ENCODE data around the gene ABL2. TPM values are rescaled to one million over a fixed set of nuclear protein-coding genes. Genes with fewer than 3 reads are reported as not detected.
"Not testable (repeated sequence)": the region's sequence is repeated elsewhere in the genome, so short reads cannot be mapped to it uniquely, and the experiment has no call there.

ABL2 gene
- total and polyA plus RNA-seq, 9 of the 15 experiments (the other 6 are each of a cell fraction or from before 2014, with no cell fraction given), result 1.4 to 15.0 (median 8.6) TPM

DNA sequence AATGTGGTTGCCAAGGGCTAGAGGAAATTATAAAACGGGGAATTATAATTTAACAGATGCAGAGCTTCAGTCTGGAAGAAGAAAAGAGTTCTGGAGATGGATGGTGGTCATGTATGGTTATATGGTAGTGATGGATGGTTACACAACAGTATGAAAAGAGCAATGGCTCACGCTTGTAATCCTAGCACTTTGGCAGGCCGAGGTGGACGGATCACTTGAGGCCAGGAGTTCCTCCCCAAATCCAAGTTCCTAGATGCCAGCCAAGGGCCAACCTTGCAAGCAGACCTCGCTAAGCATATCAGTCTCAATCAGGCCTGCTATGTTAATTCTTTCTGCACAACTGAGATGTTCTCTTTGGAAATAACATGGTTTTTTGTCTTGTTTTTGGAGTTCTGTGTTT lies 33.6 kb downstream of the ABL2 start:
- POLR2A ChIA-PET, result interaction anchor here (1.0 kb wide), 1 partner anchor 34 kb away, joined by 3 read pairs; the partner anchor contains the start of gene ABL2
- BruUV-seq (replicated peaks); H3K4me3 ChIP-seq; H3K36me3 ChIP-seq (ENCODE audit: control insufficient read depth, insufficient read depth, low read length); CTCF ChIA-PET (ENCODE audit: low intra/inter-chr PET ratio); H3K4me1 ChIP-seq (replicated peaks in 1 of 2; ENCODE audit: control insufficient read depth in 2 of 2, insufficient read depth in 2 of 2, low read length in 2 of 2); in situ Hi-C loops (cut with MboI); H3K79me2 ChIP-seq (ENCODE audit: control insufficient read depth, insufficient read depth, low read length); H3K9me1 ChIP-seq (ENCODE audit: control insufficient read depth, insufficient read depth, low read length); H3K9me3 ChIP-seq (replicated peaks; ENCODE audit: control insufficient read depth, insufficient read depth, low read depth, low read length); H4K20me1 ChIP-seq (replicated peaks; ENCODE audit: control insufficient read depth, insufficient read depth, low read length); H2AFZ ChIP-seq (ENCODE audit: low read depth, low read length); FAIRE-seq; H3K9ac ChIP-seq (ENCODE audit: insufficient read depth in 1 of 2, low read depth in 2 of 2, low read length in 2 of 2); H3K4me2 ChIP-seq (ENCODE audit: insufficient read depth, low read length); intact Hi-C loops (cut with micrococcal nuclease); DNase-seq (ENCODE audit: extremely low read depth in 1 of 4, low spot score in 3 of 4); ATAC-seq; H3K27me3 ChIP-seq (ENCODE audit: control insufficient read depth in 2 of 2, insufficient read depth in 2 of 2, low read length in 2 of 2); H3K27ac ChIP-seq (ENCODE audit: extremely low read depth, low read depth, low read length): not testable (repeated sequence)
- 77% methylated on average over 5 of the region's 5 CpGs for WGBS (ENCODE audit: insufficient coverage, low coverage, missing lambda C conversion rate)

DNA sequence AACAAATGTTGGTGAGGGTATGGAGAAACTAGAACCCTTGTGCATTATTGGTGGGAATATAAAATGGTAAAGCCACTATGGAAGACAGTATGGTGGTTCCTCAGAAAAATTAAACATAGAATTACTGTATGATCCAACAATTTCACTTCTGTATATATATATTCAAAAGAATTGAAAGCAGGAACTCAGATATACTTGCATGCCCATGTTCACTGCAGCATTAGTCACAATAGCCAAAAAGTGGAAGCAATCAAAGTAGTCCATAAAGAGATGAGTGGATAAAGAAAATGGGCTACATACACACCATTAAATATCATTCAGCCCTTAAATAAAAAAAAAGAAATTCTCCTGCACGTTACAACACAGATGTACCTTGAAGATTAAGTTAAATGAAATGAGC lies 34.1 kb downstream of the ABL2 start:
- no peak overlapping the region for H2AFZ ChIP-seq (ENCODE audit: low read depth, low read length)
- DNase-seq (ENCODE audit: extremely low read depth in 1 of 4, low spot score in 3 of 4) (no peak), ATAC-seq (no peak), FAIRE-seq (no peak)
- in situ Hi-C loops (cut with MboI) (no loop called here), intact Hi-C loops (cut with micrococcal nuclease) (no loop called here)
- no peaks in the 10 kb centered on the region for H3K9me3 ChIP-seq (replicated peaks; ENCODE audit: control insufficient read depth, insufficient read depth, low read depth, low read length)
- H4K20me1 ChIP-seq (replicated peaks; ENCODE audit: control insufficient read depth, insufficient read depth, low read length), result no peaks in the 10 kb centered on the region
- ChIA-PET CTCF (ENCODE audit: low intra/inter-chr PET ratio) (no interaction called here), POLR2A (interaction anchor here (1.0 kb wide), 1 partner anchor 34 kb away, joined by 3 read pairs; the partner anchor contains the start of gene ABL2)
- 33% methylated on average over 1 of the region's 1 CpG for WGBS (ENCODE audit: insufficient coverage, low coverage, missing lambda C conversion rate)
- H3K27ac ChIP-seq (ENCODE audit: extremely low read depth, low read depth, low read length), result no peak overlapping the region
- H3K9me1 ChIP-seq (ENCODE audit: control insufficient read depth, insufficient read depth, low read length), result no peaks in the 10 kb centered on the region
- peaks cover 6% of the 10 kb centered on the region; the same call in 1 of the 3 replicates for H3K79me2 ChIP-seq (ENCODE audit: control insufficient read depth, insufficient read depth, low read length)
- TF ChIP-seq, protein P1, sequence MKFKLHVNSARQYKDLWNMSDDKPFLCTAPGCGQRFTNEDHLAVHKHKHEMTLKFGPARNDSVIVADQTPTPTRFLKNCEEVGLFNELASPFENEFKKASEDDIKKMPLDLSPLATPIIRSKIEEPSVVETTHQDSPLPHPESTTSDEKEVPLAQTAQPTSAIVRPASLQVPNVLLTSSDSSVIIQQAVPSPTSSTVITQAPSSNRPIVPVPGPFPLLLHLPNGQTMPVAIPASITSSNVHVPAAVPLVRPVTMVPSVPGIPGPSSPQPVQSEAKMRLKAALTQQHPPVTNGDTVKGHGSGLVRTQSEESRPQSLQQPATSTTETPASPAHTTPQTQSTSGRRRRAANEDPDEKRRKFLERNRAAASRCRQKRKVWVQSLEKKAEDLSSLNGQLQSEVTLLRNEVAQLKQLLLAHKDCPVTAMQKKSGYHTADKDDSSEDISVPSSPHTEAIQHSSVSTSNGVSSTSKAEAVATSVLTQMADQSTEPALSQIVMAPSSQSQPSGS (CRISPR knock-in tag; IDR thresholded peaks at IDR 0.05), result no peak
- TF ChIP-seq ZNF354B (CRISPR knock-in tag; IDR thresholded peaks at IDR 0.05), result no peak
- TF ChIP-seq ATF7 (IDR thresholded peaks at IDR 0.05), result no peak
- TF ChIP-seq PRMT5 (CRISPR knock-in tag; IDR thresholded peaks at IDR 0.05), result no peak
- no peak for TF ChIP-seq FOXP1 (CRISPR knock-in tag; IDR thresholded peaks at IDR 0.05)
- TF ChIP-seq, protein P2, sequence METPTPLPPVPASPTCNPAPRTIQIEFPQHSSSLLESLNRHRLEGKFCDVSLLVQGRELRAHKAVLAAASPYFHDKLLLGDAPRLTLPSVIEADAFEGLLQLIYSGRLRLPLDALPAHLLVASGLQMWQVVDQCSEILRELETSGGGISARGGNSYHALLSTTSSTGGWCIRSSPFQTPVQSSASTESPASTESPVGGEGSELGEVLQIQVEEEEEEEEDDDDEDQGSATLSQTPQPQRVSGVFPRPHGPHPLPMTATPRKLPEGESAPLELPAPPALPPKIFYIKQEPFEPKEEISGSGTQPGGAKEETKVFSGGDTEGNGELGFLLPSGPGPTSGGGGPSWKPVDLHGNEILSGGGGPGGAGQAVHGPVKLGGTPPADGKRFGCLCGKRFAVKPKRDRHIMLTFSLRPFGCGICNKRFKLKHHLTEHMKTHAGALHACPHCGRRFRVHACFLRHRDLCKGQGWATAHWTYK (CRISPR knock-in tag; IDR thresholded peaks at IDR 0.05), result no peak
- TF ChIP-seq LARP7 (IDR thresholded peaks at IDR 0.05), result no peak
- no peak overlapping the region for H3K4me2 ChIP-seq (ENCODE audit: insufficient read depth, low read length)
- H3K27me3 ChIP-seq (ENCODE audit: control insufficient read depth in 2 of 2, insufficient read depth in 2 of 2, low read length in 2 of 2), result no peaks in the 10 kb centered on the region
- no peak overlapping the region for H3K9ac ChIP-seq (ENCODE audit: insufficient read depth in 1 of 2, low read depth in 2 of 2, low read length in 2 of 2)
- H3K4me1 ChIP-seq (replicated peaks in 1 of 2; ENCODE audit: control insufficient read depth in 2 of 2, insufficient read depth in 2 of 2, low read length in 2 of 2), result 0 out of 5 replicates have a peak, but pooled peaks cover 0 to 3% of the 10 kb centered on the region in 2 experiments
- H3K36me3 ChIP-seq (ENCODE audit: control insufficient read depth, insufficient read depth, low read length), result no peaks in the 10 kb centered on the region
- no peak overlapping the region for H3K4me3 ChIP-seq
- no TSS peak for BruUV-seq (replicated peaks)
